Esophagus squamous epithelium (tissue), 4 donors: Measurements from ENCODE around the gene KCNQ1.

Experiments used
- POLR2A ChIP-seq, 4 donors: fragments of 450-650 bp; IDR thresholded peaks; one replicate each; pipeline ENCODE4 v1.6.1; 2017; ENCODE audit warnings: antibody characterized with exemption in 4 of 4, mild to moderate bottlenecking in 4 of 4, moderate library complexity in 3 of 4
- TF ChIP-seq, protein P1 (sequence below), 6 experiments: fragments of 450-650 bp in 4 of 6; fragments of 200-600 bp in 2 of 6; sonication (generic) in 2 of 6; IDR thresholded peaks; one replicate each; pipeline ENCODE4 v1.5.1; 2016 to 2019; ENCODE audit warnings: antibody characterized with exemption in 6 of 6, mild to moderate bottlenecking in 4 of 6, moderate library complexity in 4 of 6

DNA sequence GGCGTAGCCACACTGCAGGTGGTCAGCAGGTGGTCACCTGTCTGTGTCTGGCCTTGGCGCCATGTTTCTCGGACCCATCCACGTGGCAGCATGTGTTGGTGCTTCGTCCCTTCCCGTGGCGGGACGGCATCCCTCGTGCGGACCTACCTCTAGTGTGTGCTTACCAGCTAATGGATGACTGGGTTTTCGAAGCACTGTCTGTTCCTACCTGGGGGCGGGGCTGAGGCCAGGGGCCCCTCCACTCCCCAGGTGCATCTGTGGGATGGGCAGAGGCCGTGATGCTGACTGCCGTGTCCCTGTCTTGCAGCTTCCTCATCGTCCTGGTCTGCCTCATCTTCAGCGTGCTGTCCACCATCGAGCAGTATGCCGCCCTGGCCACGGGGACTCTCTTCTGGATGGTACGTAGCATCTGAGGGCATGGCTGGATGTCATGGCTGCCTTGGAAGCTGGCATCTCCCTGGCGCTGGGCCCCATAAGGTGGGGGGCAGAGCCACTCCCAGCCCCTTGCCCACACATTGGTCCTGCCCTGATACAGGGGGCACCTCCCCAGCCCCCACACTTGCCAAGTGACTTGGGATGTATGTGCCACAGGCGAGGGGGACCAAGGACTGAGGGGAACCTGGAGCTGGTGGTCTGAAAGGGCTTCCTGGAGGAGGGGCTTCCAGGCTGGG, 82.9 kb downstream of the KCNQ1 start:
- TF ChIP-seq, protein P1, sequence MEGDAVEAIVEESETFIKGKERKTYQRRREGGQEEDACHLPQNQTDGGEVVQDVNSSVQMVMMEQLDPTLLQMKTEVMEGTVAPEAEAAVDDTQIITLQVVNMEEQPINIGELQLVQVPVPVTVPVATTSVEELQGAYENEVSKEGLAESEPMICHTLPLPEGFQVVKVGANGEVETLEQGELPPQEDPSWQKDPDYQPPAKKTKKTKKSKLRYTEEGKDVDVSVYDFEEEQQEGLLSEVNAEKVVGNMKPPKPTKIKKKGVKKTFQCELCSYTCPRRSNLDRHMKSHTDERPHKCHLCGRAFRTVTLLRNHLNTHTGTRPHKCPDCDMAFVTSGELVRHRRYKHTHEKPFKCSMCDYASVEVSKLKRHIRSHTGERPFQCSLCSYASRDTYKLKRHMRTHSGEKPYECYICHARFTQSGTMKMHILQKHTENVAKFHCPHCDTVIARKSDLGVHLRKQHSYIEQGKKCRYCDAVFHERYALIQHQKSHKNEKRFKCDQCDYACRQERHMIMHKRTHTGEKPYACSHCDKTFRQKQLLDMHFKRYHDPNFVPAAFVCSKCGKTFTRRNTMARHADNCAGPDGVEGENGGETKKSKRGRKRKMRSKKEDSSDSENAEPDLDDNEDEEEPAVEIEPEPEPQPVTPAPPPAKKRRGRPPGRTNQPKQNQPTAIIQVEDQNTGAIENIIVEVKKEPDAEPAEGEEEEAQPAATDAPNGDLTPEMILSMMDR (IDR thresholded peaks at IDR 0.05): no peak
- TF ChIP-seq POLR2A (IDR thresholded peaks at IDR 0.05): no peak
